Measurements from ENCODE around the gene REX1BD. TPM values are rescaled to one million over a fixed set of nuclear protein-coding genes. Genes with fewer than 3 reads are reported as not detected.

REX1BD gene
- total and polyA plus RNA-seq, 2 donors (not counting 1 experiment from before 2014, with no cell fraction given): 90.9 to 164 TPM

- Histone ChIP-seq H3K27ac (ENCODE audit: low read length in 2 of 2) (peak overlapping the region; percentile 82 to 84), H3K4me3 (ENCODE audit: control extremely low read depth in 1 of 5, extremely low read depth in 1 of 5, insufficient read depth in 1 of 5, low read depth in 2 of 5, low read length in 4 of 5) (peak overlapping the region in 4 of 5 experiments; percentile 71 to 95 (median 82))
- H3K27ac Mint-ChIP-seq: peak overlapping the region; percentile 95
Measured at GRCh38 chr19:18637673-18638630, 49.4 kb downstream of the REX1BD start.

More at GRCh38 chr19:18637673-18638630, 49.4 kb downstream of the REX1BD start:
- H2AFZ ChIP-seq (ENCODE audit: insufficient read depth, low read depth, low read length, poor library complexity, severe bottlenecking): peak overlapping the region; percentile 97
- CTCF ChIA-PET: interaction anchor here (1.7 to 2.0 kb wide), 2 partner anchors 49 to 194 kb away, joined by 3 to 4 read pairs; partner anchors contain the start of genes REX1BD and UPF1
- H3K9ac ChIP-seq (ENCODE audit: low read length): peak overlapping the region; percentile 93
- peak overlapping the region; percentile 95 for H3K4me3 Mint-ChIP-seq
- peaks cover 25% of the 10 kb centered on the region for H3K4me1 Mint-ChIP-seq
- peak; percentile 39 for DNase-seq
- peaks cover 12 to 27% of the 10 kb centered on the region in 2 donors for H3K4me1 ChIP-seq (ENCODE audit: control insufficient read depth in 2 of 2, insufficient read depth in 2 of 2, low read length in 2 of 2)
- H4K20me1 ChIP-seq (ENCODE audit: control insufficient read depth, insufficient read depth, low read length, poor library complexity, severe bottlenecking): no peaks in the 10 kb centered on the region
- peaks cover 3% of the 10 kb centered on the region for H3K27me3 Mint-ChIP-seq
- intact Hi-C loops (cut with micrococcal nuclease): loop anchor here (2.0 to 5.0 kb wide), 3 partner anchors 64 to 395 kb away; partner anchors contain the start of genes ARMC6 and SUGP2
- peak overlapping the region; percentile 91 for H3K4me2 ChIP-seq (replicated peaks; ENCODE audit: low read depth, low read length, poor library complexity, severe bottlenecking)
- H3K36me3 ChIP-seq (replicated peaks in 1 of 2; ENCODE audit: control extremely low read depth in 1 of 2, control insufficient read depth in 1 of 2, extremely low read depth in 1 of 2, insufficient read depth in 2 of 2, low read length in 1 of 2): no peaks in the 10 kb centered on the region
- 100% methylated on average over 2 of the region's 3 CpGs for WGBS (ENCODE audit: insufficient coverage)
- peaks cover 21% of the 10 kb centered on the region for H3K79me2 ChIP-seq (ENCODE audit: control insufficient read depth, insufficient read depth, low read length)
- POLR2A ChIA-PET: interaction anchor here (0.7 kb wide), 1 partner anchor 152 kb away, joined by 3 read pairs; no protein-coding TSS in a partner anchor
- no peaks in the 10 kb centered on the region for H3K27me3 ChIP-seq (replicated peaks in 1 of 4; ENCODE audit: control extremely low read depth in 1 of 4, control insufficient read depth in 3 of 4, insufficient read depth in 4 of 4, low read length in 3 of 4)
- no peak for ATAC-seq (ENCODE audit: low read depth)
- peaks cover 0 to 6% (median 0%) of the 10 kb centered on the region in 3 donors for H3K9me3 ChIP-seq (ENCODE audit: control extremely low read depth in 1 of 3, control insufficient read depth in 2 of 3, insufficient read depth in 1 of 3, low read length in 2 of 3)
- no peaks in the 10 kb centered on the region for H3K9me3 Mint-ChIP-seq (ENCODE audit: insufficient read depth)
- no peak for TF ChIP-seq CTCF (IDR thresholded peaks at IDR 0.05)
- no peak for TF ChIP-seq EZH2 (IDR thresholded peaks at IDR 0.05; ENCODE audit: borderline replicate concordance, insufficient read depth, low read depth, low read length, poor library complexity, severe bottlenecking)

All from B cell (primary cell).